ENCODE measurements around the gene ARSI.

The ARSI gene

GRCh38 chr5:150302301-150303069 is at the start of gene ARSI:
Gene ARSI, minus strand, starts transcription at chr5:150302905. Its CDS starts 532 bp downstream, at chr5:150302373.
- peak within 1 kb of the TSS; percentile 54 for H3K4me3 ChIP-seq (ENCODE audit: low read depth, low read length)

- H3K4me3 ChIP-seq (ENCODE audit: low read depth, low read length): no peak overlapping the region
Measured at GRCh38 chr5:150350524-150351344, 48.0 kb upstream of the ARSI start.

- H3K4me3 ChIP-seq (ENCODE audit: low read depth, low read length): no peak overlapping the region
Measured at GRCh38 chr5:150349681-150350275, 47.1 kb upstream of the ARSI start.

- H3K4me3 ChIP-seq (ENCODE audit: low read depth, low read length): no peak overlapping the region
Measured at GRCh38 chr5:150347451-150347850, 44.7 kb upstream of the ARSI start.

- H3K4me3 ChIP-seq (ENCODE audit: low read depth, low read length): no peak overlapping the region
Measured at GRCh38 chr5:150347003-150347402, 44.3 kb upstream of the ARSI start.

GRCh38 chr5:150346592-150346991 is 43.9 kb upstream of the ARSI start:
- no peak overlapping the region for H3K4me3 ChIP-seq (ENCODE audit: low read depth, low read length)

- H3K4me3 ChIP-seq (ENCODE audit: low read depth, low read length): no peak overlapping the region
Measured at GRCh38 chr5:150345716-150346115, 43.0 kb upstream of the ARSI start.

GRCh38 chr5:150343994-150344631 is 41.4 kb upstream of the ARSI start:
- H3K4me3 ChIP-seq (ENCODE audit: low read depth, low read length): no peak overlapping the region

GRCh38 chr5:150342583-150342982 is 39.9 kb upstream of the ARSI start:
- H3K4me3 ChIP-seq (ENCODE audit: low read depth, low read length): no peak overlapping the region

GRCh38 chr5:150341989-150342388 is 39.3 kb upstream of the ARSI start:
- no peak overlapping the region for H3K4me3 ChIP-seq (ENCODE audit: low read depth, low read length)

GRCh38 chr5:150341331-150341730 is 38.6 kb upstream of the ARSI start:
- H3K4me3 ChIP-seq (ENCODE audit: low read depth, low read length): no peak overlapping the region

GRCh38 chr5:150340614-150341255 is 38.0 kb upstream of the ARSI start:
- no peak overlapping the region for H3K4me3 ChIP-seq (ENCODE audit: low read depth, low read length)

- H3K4me3 ChIP-seq (ENCODE audit: low read depth, low read length): no peak overlapping the region
Measured at GRCh38 chr5:150339841-150340240, 37.1 kb upstream of the ARSI start.

- H3K4me3 ChIP-seq (ENCODE audit: low read depth, low read length): no peak overlapping the region
Measured at GRCh38 chr5:150339165-150339564, 36.5 kb upstream of the ARSI start.

- H3K4me3 ChIP-seq (ENCODE audit: low read depth, low read length): no peak overlapping the region
Measured at GRCh38 chr5:150338546-150338945, 35.8 kb upstream of the ARSI start.

GRCh38 chr5:150335778-150336177 is 33.1 kb upstream of the ARSI start:
- H3K4me3 ChIP-seq (ENCODE audit: low read depth, low read length): no peak overlapping the region

- no peak overlapping the region for H3K4me3 ChIP-seq (ENCODE audit: low read depth, low read length)
Measured at GRCh38 chr5:150333400-150333799, 30.7 kb upstream of the ARSI start.

- H3K4me3 ChIP-seq (ENCODE audit: low read depth, low read length): no peak overlapping the region
Measured at GRCh38 chr5:150329881-150330876, 27.5 kb upstream of the ARSI start.

- H3K4me3 ChIP-seq (ENCODE audit: low read depth, low read length): no peak overlapping the region
Measured at GRCh38 chr5:150329038-150329437, 26.3 kb upstream of the ARSI start.

GRCh38 chr5:150328515-150328914 is 25.8 kb upstream of the ARSI start:
- H3K4me3 ChIP-seq (ENCODE audit: low read depth, low read length): no peak overlapping the region

Measured in iPS-11a (cell line).